Neural cell (in vitro differentiated cells): ENCODE measurements around the gene FAM234A. TPM values are rescaled to one million over a fixed set of nuclear protein-coding genes. Genes with fewer than 3 reads are reported as not detected.

ENCODE experiments used
- H2AFZ ChIP-seq: fragments of 200-600, 300-800 bp; sonication (generic), shearing (Covaris generic); 2 replicates; pipeline ENCODE4 v1.6.0; 2014; ENCODE audit warnings: low read depth, mild to moderate bottlenecking, antibody characterized with exemption, low read length, moderate library complexity
- H3F3A ChIP-seq: fragments of 200-600 bp; shearing (Covaris generic); 2 replicates; pipeline ENCODE4 v1.6.1; 2016; ENCODE audit warnings: mild to moderate bottlenecking, moderate library complexity, mixed read lengths, antibody characterized with exemption, low read length; ENCODE audit not compliant: insufficient read depth, poor library complexity, severe bottlenecking
- H3K27ac ChIP-seq: fragments of 200-600, 300-800 bp; sonication (generic), shearing (Covaris generic); 2 replicates; pipeline ENCODE4 v1.5.1; 2014; ENCODE audit warnings: mild to moderate bottlenecking, low read length, moderate library complexity
- H3K27me3 ChIP-seq: fragments of 300-800, 200-600 bp; sonication (generic), shearing (Covaris generic); 2 replicates; pipeline ENCODE4 v1.6.0; 2014; ENCODE audit warnings: mild to moderate bottlenecking, low read depth, low read length, moderate library complexity; ENCODE audit not compliant: insufficient read depth
- H3K36me3 ChIP-seq: fragments of 300-800, 200-600 bp; sonication (generic), shearing (Covaris generic); 2 replicates; pipeline ENCODE4 v1.5.1; 2014; ENCODE audit warnings: mild to moderate bottlenecking, antibody characterized with exemption, low read length, moderate library complexity; ENCODE audit not compliant: insufficient read depth
- H3K4me2 ChIP-seq: fragments of 300-800, 200-600 bp; sonication (generic), shearing (Covaris generic); 2 replicates; pipeline ENCODE4 v1.6.0; 2014; ENCODE audit warnings: mild to moderate bottlenecking, low read length
- H3K4me3 ChIP-seq: fragments of 300-800, 200-600 bp; sonication (generic), shearing (Covaris generic); 2 replicates; pipeline ENCODE4 v1.5.1; 2014; ENCODE audit warnings: mild to moderate bottlenecking, low read length, moderate library complexity
- H3K79me2 ChIP-seq: fragments of 200-600 bp; shearing (Covaris generic); replicated peaks from 2 replicates; pipeline ENCODE4 v1.6.0; 2014; ENCODE audit warnings: mild to moderate bottlenecking, low read length, moderate library complexity; ENCODE audit not compliant: insufficient read depth
- H3K9ac ChIP-seq: fragments of 300-800, 200-600 bp; sonication (generic), shearing (Covaris generic); 2 replicates; pipeline ENCODE4 v1.6.1; 2016; ENCODE audit warnings: mild to moderate bottlenecking, low read length, mixed read lengths
- H3K9me2 ChIP-seq: fragments of 200-600 bp; shearing (Covaris generic); 2 replicates; pipeline ENCODE4 v1.6.1; 2016; ENCODE audit warnings: mild to moderate bottlenecking, low read length, mixed read lengths; ENCODE audit not compliant: insufficient read depth
- H3K9me3 ChIP-seq: fragments of 200-600, 300-800 bp; sonication (generic), shearing (Covaris generic); 2 replicates; pipeline ENCODE4 v1.6.1; 2016; ENCODE audit warnings: mild to moderate bottlenecking, mixed run types, low read length, moderate library complexity, mixed read lengths
- H4K20me1 ChIP-seq: fragments of 200-600 bp; shearing (Covaris generic); 2 replicates; pipeline ENCODE4 v1.6.1; 2016; ENCODE audit warnings: mild to moderate bottlenecking, mixed run types; ENCODE audit not compliant: insufficient read depth
- CTCF ChIP-seq: fragments of 450-650 bp; IDR thresholded peaks from 2 replicates; pipeline ENCODE4 v1.5.1; 2014; ENCODE audit warnings: antibody characterized with exemption, mild to moderate bottlenecking, moderate library complexity; ENCODE audit not compliant: poor library complexity, severe bottlenecking
- EP300 ChIP-seq: fragments of 450-650 bp; conservative IDR thresholded peaks from 2 replicates; pipeline ENCODE4 v1.6.1; 2014; ENCODE audit warnings: antibody characterized with exemption, mild to moderate bottlenecking, moderate library complexity; ENCODE audit not compliant: poor library complexity, severe bottlenecking
- EZH2 ChIP-seq: fragments of 200-600, 300-800 bp; shearing (Covaris generic), sonication (generic); IDR thresholded peaks from 2 replicates; pipeline ENCODE4 v1.6.1; 2014; ENCODE audit warnings: antibody characterized with exemption, low read length, borderline replicate concordance, mild to moderate bottlenecking; ENCODE audit not compliant: insufficient read depth, poor library complexity, severe bottlenecking
- MXI1 ChIP-seq: fragments of 450-650 bp; conservative IDR thresholded peaks from 2 replicates; pipeline ENCODE4 v1.6.1; 2014; ENCODE audit warnings: antibody characterized with exemption, mild to moderate bottlenecking; ENCODE audit not compliant: poor library complexity, severe bottlenecking
- POLR2AphosphoS5 ChIP-seq: IDR thresholded peaks from 2 replicates; pipeline ENCODE4 v1.6.1; 2012
- RAD21 ChIP-seq: fragments of 450-650 bp; conservative IDR thresholded peaks from 2 replicates; pipeline ENCODE4 v1.6.1; 2014; ENCODE audit warnings: antibody characterized with exemption, mild to moderate bottlenecking, moderate library complexity
- REST ChIP-seq: IDR thresholded peaks from 2 replicates; pipeline ENCODE4 v1.6.1; 2012; ENCODE audit warnings: borderline replicate concordance
- SMC3 ChIP-seq: fragments of 450-650 bp; conservative IDR thresholded peaks from 2 replicates; pipeline ENCODE4 v1.6.1; 2014; ENCODE audit warnings: antibody characterized with exemption, mild to moderate bottlenecking, moderate library complexity; ENCODE audit not compliant: poor library complexity
- TAF1 ChIP-seq: IDR thresholded peaks from 2 replicates; pipeline ENCODE4 v1.6.1; 2012; ENCODE audit warnings: low read depth
- polyA plus RNA-seq: library from polyadenylated mRNA; depleted of rRNA; stranded (reverse); fragments of >200 nt; gene quantifications from 2 replicates; pipeline ENCODE4 v1.2.3, GENCODE V29; 2014

The FAM234A gene
- polyA plus RNA-seq, 1 donor from 2014 or later, result 29.9 TPM

GRCh38 chr16:228151-228851, 6.3 kb upstream of the FAM234A start:
- Histone ChIP-seq H3K27ac (peak overlapping the region; percentile 97), H3F3A (no peaks in the 10 kb centered on the region), H3K27me3 (no peaks in the 10 kb centered on the region), H3K79me2 (peaks cover 39% of the 10 kb centered on the region), H4K20me1 (no peaks in the 10 kb centered on the region), H3K9me3 (no peaks in the 10 kb centered on the region), H3K36me3 (no peaks in the 10 kb centered on the region), H3K4me3 (peak overlapping the region; percentile 96), H3K9ac (peak overlapping the region; percentile 97), H2AFZ (peak overlapping the region; percentile 76), H3K9me2 (no peaks in the 10 kb centered on the region), H3K4me2 (peak overlapping the region; percentile 93)
- no peak for TF ChIP-seq CTCF

- Histone ChIP-seq H3K4me2 (peak within 1 kb of the TSS; percentile 93), H2AFZ (peak within 1 kb of the TSS; percentile 76), H3K9me2 (no peaks in the 10 kb centered on the region), H3K27ac (peak within 1 kb of the TSS; percentile 97), H3K9ac (peak within 1 kb of the TSS; percentile 97), H3K9me3 (no peaks in the 10 kb centered on the region), H3K79me2 (peaks cover 36% of the 10 kb centered on the region), H3F3A (no peaks in the 10 kb centered on the region), H3K4me3 (peak within 1 kb of the TSS; percentile 96), H3K36me3 (no peaks in the 10 kb centered on the region), H3K27me3 (no peaks in the 10 kb centered on the region), H4K20me1 (no peaks in the 10 kb centered on the region)
- peak; percentile 46 for TF ChIP-seq RAD21
- TF ChIP-seq CTCF, result peak; percentile 26
- TF ChIP-seq POLR2AphosphoS5, result peak; percentile 100
- TF ChIP-seq SMC3, result peak; percentile 53
- TF ChIP-seq REST, result peak; percentile 85
- TF ChIP-seq EP300, result peak; percentile 79
- TF ChIP-seq TAF1, result peak; percentile 74
- TF ChIP-seq EZH2, result no peak
- peak; percentile 88 for TF ChIP-seq MXI1
These were observed 5.5 kb upstream of the FAM234A start, which contains the start of gene LUC7L for GRCh38 chr16:228852-229730. Gene LUC7L, minus strand, starts transcription at chr16:229449. Its CDS starts 110 bp downstream, at chr16:229339.
